ENCODE data around the gene KCNJ14.

KCNJ14 gene

DNA sequence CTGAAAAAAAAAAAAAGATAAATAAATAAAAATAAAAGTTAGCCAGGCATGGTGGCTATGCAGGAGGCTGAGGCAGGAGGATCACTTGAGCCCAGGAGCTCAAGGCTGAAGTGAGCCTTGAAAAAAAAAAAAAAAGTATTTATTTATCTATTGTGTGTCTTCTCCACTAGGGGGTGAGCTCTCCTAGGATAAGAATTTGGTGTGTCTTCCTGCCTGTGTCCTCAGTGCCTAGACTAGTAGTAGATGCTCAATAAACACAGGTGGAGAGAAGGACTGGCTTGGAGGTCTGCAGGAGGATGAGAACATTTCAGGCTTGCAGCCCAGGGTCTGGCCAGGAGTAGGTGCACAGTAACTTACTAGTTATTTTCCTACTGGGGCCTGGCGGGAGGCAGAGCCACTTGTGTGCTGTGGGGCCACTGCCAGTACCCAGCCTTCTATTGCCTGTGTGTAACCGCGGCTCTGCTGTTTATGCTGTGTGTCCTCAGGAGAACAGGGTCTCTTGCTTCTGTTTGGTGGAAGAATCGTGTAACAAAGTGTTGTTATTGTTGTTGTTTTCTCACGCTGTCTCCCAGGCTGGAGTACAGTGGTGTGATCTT, 50.9 kb downstream of the KCNJ14 start:
- TF ChIP-seq, protein P1, sequence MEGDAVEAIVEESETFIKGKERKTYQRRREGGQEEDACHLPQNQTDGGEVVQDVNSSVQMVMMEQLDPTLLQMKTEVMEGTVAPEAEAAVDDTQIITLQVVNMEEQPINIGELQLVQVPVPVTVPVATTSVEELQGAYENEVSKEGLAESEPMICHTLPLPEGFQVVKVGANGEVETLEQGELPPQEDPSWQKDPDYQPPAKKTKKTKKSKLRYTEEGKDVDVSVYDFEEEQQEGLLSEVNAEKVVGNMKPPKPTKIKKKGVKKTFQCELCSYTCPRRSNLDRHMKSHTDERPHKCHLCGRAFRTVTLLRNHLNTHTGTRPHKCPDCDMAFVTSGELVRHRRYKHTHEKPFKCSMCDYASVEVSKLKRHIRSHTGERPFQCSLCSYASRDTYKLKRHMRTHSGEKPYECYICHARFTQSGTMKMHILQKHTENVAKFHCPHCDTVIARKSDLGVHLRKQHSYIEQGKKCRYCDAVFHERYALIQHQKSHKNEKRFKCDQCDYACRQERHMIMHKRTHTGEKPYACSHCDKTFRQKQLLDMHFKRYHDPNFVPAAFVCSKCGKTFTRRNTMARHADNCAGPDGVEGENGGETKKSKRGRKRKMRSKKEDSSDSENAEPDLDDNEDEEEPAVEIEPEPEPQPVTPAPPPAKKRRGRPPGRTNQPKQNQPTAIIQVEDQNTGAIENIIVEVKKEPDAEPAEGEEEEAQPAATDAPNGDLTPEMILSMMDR (IDR thresholded peaks at IDR 0.05; ENCODE audit: extremely low read depth, missing control alignments), result no peak
- DNase-seq (ENCODE audit: low spot score), result peak; percentile 74

DNA sequence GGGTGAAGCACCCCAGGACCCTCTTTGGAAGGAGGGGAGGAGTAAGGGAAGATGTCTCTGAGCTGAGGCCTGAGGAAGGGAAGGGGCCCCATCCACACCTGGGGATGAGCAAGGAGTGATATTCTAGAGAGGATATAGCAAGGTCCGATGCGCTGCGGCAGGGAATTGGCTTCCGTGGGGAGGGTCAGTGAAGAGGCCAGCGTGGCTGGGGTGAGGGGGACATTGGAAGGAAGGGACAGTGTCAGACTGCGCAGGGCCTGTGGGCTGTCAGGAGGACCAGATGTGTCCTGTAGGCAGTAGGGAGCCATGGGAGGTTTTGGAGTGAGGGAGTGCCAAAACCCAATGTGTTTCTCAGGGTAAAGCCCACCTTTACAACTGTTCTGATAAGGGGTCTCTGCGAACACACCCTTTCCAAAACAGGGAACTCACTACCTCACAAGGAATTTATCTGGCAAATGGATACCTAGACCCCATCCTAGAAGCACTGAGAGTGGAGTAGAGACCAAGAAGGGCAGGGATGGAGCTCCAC, 52.6 kb downstream of the KCNJ14 start:
- DNase-seq (ENCODE audit: low spot score), result no peak
- TF ChIP-seq, protein P1 (IDR thresholded peaks at IDR 0.05; ENCODE audit: extremely low read depth, missing control alignments), result no peak

DNA sequence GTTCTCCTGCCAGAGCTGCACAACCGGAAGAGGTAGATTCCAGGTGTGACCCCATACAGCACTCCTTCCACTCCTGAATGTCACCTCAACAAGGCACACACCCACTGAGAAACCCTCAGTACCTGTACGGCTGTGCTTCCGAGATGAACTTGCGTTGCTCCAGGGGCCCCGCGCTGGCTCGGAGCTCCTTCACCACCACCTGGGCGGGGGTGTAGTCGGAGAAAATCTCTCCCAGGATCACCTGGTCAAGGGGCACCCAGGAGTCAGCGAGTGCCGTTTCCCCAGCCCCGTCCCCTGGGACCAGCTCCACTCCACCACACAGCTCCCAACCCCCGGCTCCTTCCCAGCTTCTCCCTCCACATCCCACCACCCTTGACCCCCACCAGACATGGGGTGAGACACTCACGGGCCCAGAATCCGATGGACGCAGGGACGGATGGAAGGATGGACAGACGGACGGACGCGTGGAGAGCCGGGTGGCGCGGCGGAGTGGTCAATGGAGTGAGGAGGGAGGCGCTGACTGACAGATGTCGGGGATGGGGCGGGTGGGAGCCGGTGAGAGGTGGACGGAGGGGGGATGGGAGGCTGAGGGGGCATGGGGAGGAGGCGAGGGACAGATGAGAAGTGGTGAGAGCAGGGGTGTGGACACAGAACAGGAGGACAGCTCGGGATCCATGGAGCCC, 53.5 kb downstream of the KCNJ14 start:
- no peak for DNase-seq (ENCODE audit: low spot score)
- TF ChIP-seq, protein P1 (IDR thresholded peaks at IDR 0.05; ENCODE audit: extremely low read depth, missing control alignments), result no peak

DNA sequence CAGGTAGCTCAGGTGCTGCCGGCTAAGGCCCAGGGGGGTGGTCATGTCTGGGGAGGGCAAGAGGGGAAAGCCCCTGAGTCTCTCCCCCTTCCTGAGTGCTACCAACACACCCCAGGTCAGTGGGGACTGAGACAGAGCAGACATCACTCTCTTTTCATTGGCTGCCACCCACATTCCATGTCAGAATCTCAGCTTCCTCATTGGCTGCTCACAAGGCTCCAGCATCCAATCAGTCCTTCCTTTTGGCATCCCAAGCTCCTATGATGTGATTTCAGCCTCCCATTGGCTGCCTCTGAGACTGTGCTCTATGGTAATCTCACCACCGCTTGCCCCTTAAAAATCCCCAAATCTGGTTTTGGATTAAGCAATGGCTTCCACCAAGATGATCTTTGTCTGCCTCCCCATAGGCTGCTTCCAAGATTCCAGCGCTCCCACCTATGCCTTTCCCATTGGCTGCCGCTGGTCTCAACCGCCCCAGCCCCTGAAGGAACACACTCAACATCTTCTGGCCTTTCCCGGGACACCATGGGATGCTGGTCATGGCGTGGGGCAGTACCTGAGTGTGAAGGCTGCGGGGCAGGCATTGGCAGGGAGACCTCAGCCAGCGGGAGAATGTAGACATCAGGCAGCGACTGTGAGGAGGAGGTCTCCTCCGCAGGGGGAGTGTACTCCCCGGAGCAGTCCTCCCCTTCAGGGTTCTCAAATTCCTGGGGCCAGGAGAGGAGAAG, 54.3 kb downstream of the KCNJ14 start:
- TF ChIP-seq, protein P1 (IDR thresholded peaks at IDR 0.05; ENCODE audit: extremely low read depth, missing control alignments), result no peak
- peak; percentile 11 for DNase-seq (ENCODE audit: low spot score)

DNA sequence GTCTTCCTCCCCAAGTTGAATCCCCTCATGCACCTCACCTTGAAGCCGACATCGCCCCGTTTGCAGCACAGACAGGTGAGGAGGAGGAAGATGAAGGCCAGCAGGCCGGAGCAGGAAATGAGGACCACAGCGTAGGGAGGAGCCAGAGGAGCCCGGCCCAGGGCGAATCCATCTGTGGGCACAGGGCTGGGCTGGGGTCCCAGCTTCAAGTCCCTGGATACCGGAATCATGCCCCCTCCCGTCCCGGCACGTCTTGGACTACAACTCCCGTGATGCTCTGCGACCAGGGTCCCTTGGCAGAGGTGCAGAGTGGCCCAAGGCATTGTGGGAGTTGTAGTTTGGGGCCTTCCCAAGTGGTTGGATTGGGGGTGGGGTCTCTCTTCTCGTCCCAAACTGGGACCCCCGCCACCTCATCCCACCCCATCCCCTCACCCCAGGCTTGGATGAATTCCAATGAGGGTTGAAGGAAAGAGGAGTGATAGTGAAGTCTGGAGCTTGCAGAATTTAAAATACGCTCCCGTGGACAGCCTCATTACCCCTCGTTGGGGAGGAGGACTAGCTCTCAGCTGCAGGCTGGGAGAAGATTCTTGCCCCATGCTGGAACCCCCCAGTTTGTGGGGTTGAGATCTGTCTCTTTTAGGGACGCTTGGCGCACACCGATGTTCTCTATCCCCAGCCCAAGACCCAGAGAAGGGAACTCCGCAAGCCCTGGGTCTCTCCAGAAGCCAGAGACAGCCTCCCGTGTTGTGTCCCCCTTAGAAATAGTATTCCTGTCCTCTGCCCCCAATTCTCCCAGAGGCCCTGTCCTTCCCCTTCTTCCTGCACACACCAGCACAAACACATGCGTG, 55.3 kb downstream of the KCNJ14 start:
- peak; percentile 80 for DNase-seq (ENCODE audit: low spot score)
- TF ChIP-seq, protein P1 (IDR thresholded peaks at IDR 0.05; ENCODE audit: extremely low read depth, missing control alignments), result no peak

DNA sequence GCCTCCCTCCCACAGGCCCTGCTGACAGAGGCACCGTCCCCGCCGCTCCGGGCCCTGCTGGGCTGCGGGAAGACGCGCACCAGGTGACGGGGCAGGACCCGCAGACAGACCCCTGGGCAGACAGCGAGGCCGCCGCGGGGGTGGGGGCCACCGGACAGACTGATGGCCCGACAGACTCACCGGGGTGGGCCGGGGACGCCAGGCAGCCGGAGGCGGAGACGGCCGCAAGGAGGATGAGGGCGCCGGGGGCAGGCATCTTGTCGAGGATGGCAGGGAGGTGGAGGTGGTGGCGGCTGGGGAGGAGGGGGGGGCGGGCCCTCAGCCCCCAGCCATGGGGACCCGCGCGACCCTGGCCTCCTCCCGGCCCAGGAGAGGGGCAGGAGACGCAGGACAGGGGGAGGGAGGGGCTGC, 56.0 kb downstream of the KCNJ14 start:
- no peak for DNase-seq (ENCODE audit: low spot score)
- TF ChIP-seq, protein P1 (IDR thresholded peaks at IDR 0.05; ENCODE audit: extremely low read depth, missing control alignments), result no peak

Data from GM20000 (cell line).